Testis (tissue), 3 donors: ENCODE data around the gene PUM1. TPM values are rescaled to one million over a fixed set of nuclear protein-coding genes. Genes with fewer than 3 reads are reported as not detected.
"Not testable (repeated sequence)": the region's sequence is repeated elsewhere in the genome, so short reads cannot be mapped to it uniquely, and the experiment has no call there.

Experiments
- DNase-seq: peaks from one replicate; pipeline ENCODE4 v3.0.0-alpha.2; 2019
- H3K27ac ChIP-seq, 2 donors: fragments of 200-600 bp; sonication (generic); one replicate each; pipeline ENCODE4 v1.5.1; 2019
- H3K27me3 ChIP-seq: fragments of 200-600 bp; sonication (generic); one replicate; pipeline ENCODE4 v1.5.1; 2019
- H3K36me3 ChIP-seq: fragments of 200-600 bp; sonication (generic); one replicate; pipeline ENCODE4 v1.5.1; 2017; ENCODE audit warnings: low read depth; ENCODE audit errors: missing control alignments
- H3K4me1 ChIP-seq: fragments of 200-600 bp; sonication (generic); one replicate; pipeline ENCODE4 v1.5.1; 2019
- H3K4me3 ChIP-seq, 2 donors: fragments of 200-600 bp; sonication (generic); one replicate each; pipeline ENCODE4 v1.5.1; 2017 to 2019
- H3K9me3 ChIP-seq: fragments of 200-600 bp; sonication (generic); one replicate; pipeline ENCODE4 v1.5.1; 2017
- CTCF ChIP-seq, 3 experiments: fragments of 450-650 bp in 2 of 3; fragments of 200-600 bp in 1 of 3; sonication (generic) in 1 of 3; IDR thresholded peaks; one replicate each; pipeline ENCODE4 v1.5.1; 2016 to 2019; ENCODE audit warnings: antibody characterized with exemption in 3 of 3, mild to moderate bottlenecking in 2 of 3, moderate library complexity in 1 of 3
- POLR2A ChIP-seq: fragments of 450-650 bp; IDR thresholded peaks from one replicate; pipeline ENCODE4 v1.6.1; 2017; ENCODE audit warnings: antibody characterized with exemption, mild to moderate bottlenecking, moderate library complexity
- WGBS, 2 donors: methylation state at CpG; one replicate each; pipeline ENCODE4 v1.1.5; 2018; 5-methylcytosine and 5-hydroxymethylcytosine counted together
- intact Hi-C: fragments of 100-400 bp; cut with DNase I; formaldehyde crosslinking; loops from one replicate; pipeline ENCODE4 v1.15.1; 2023; ENCODE audit warnings: low total_unique reads
- polyA plus RNA-seq: library from polyadenylated mRNA; stranded (reverse); fragments of 350-450 nt; fragmentation: Illumina TruSeq; extraction: RNeasy Lipid Tissue Mini Kit (QIAGEN cat#74804); gene quantifications from one replicate; pipeline ENCODE4 v1.2.3, GENCODE V29; 2014; ENCODE audit warnings: low read depth, low replicate concordance; ENCODE audit not compliant: insufficient read depth
- total RNA-seq, 2 donors: library from RNA; depleted of rRNA; stranded (reverse); fragments of >200 nt; gene quantifications; one replicate each; pipeline ENCODE4 v1.2.3, GENCODE V29; 2016

PUM1 gene
- total and polyA plus RNA-seq, 3 donors from 2014 or later, result 41.3 to 89.0 (median 70.5) TPM

GRCh38 chr1:31055953-31056352 is 9.6 kb downstream of the PUM1 start:
- H3K36me3 ChIP-seq, result no peaks in the 10 kb centered on the region
- H3K4me1 ChIP-seq, result no peaks in the 10 kb centered on the region
- no peaks in the 10 kb centered on the region for H3K27me3 ChIP-seq
- TF ChIP-seq POLR2A (no peak), CTCF (IDR thresholded peaks at IDR 0.05) (no peak)
- no peaks in the 10 kb centered on the region for H3K9me3 ChIP-seq
- WGBS, 2 donors, result 94 to 96% methylated on average over 1 of the region's 1 CpG
- intact Hi-C loops, result no loop called here
- no peak overlapping the region for H3K4me3 ChIP-seq
- DNase-seq, result no peak
- H3K27ac ChIP-seq, result no peak overlapping the region

GRCh38 chr1:31055501-31055900 is 10.0 kb downstream of the PUM1 start:
- intact Hi-C loops, result no loop called here
- Histone ChIP-seq H3K4me1 (no peaks in the 10 kb centered on the region), H3K36me3 (no peaks in the 10 kb centered on the region), H3K27ac (no peak overlapping the region), H3K9me3 (no peaks in the 10 kb centered on the region), H3K4me3 (no peak overlapping the region), H3K27me3 (no peaks in the 10 kb centered on the region)
- WGBS, 2 donors, result 66 to 71% methylated on average over 3 of the region's 3 CpGs
- TF ChIP-seq CTCF (IDR thresholded peaks at IDR 0.05) (no peak), POLR2A (no peak)
- DNase-seq, result no peak

- Histone ChIP-seq H3K27ac (no peak overlapping the region), H3K36me3 (no peaks in the 10 kb centered on the region), H3K4me1 (no peaks in the 10 kb centered on the region), H3K9me3 (no peaks in the 10 kb centered on the region), H3K27me3 (no peaks in the 10 kb centered on the region), H3K4me3 (no peak overlapping the region)
- intact Hi-C loops, result no loop called here
- no peak for TF ChIP-seq POLR2A
- no peak for TF ChIP-seq CTCF (IDR thresholded peaks at IDR 0.05)
- no peak for DNase-seq
- WGBS, 2 donors, result 87 to 90% methylated on average over 5 of the region's 5 CpGs
Measured at GRCh38 chr1:31054958-31055481, 10.5 kb downstream of the PUM1 start.

- Histone ChIP-seq H3K4me1 (no peaks in the 10 kb centered on the region), H3K4me3 (no peak overlapping the region), H3K27ac (no peak overlapping the region), H3K27me3 (no peaks in the 10 kb centered on the region), H3K36me3 (no peaks in the 10 kb centered on the region), H3K9me3 (no peaks in the 10 kb centered on the region)
- no peak for TF ChIP-seq CTCF (IDR thresholded peaks at IDR 0.05)
- TF ChIP-seq POLR2A, result no peak
- 76 to 79% methylated on average over 3 of the region's 3 CpGs for WGBS, 2 donors
- intact Hi-C loops, result no loop called here
- DNase-seq, result no peak
Measured at GRCh38 chr1:31054349-31054748, 11.2 kb downstream of the PUM1 start.

- DNase-seq, H3K27me3 ChIP-seq, H3K27ac ChIP-seq, H3K36me3 ChIP-seq, H3K4me3 ChIP-seq, H3K4me1 ChIP-seq, H3K9me3 ChIP-seq, intact Hi-C loops: not testable (repeated sequence)
- 84 to 85% methylated on average over 14 of the region's 14 CpGs for WGBS, 2 donors
Measured at GRCh38 chr1:31052613-31053012, 12.9 kb downstream of the PUM1 start.
